ENCODE measurements around the gene ARHGEF7. TPM values are rescaled to one million over a fixed set of nuclear protein-coding genes. Genes with fewer than 3 reads are reported as not detected.

ARHGEF7 gene
- total RNA-seq, 1 experiment from 2014 or later = 21.6 TPM

- no peak for DNase-seq (ENCODE audit: low read depth)
These were observed 208.4 kb downstream of the ARHGEF7 start for GRCh38 chr13:111323549-111323948.

GRCh38 chr13:111323950-111324651 lies 209.0 kb downstream of the ARHGEF7 start:
- no peak for DNase-seq (ENCODE audit: low read depth)

GRCh38 chr13:111324736-111325135 lies 209.6 kb downstream of the ARHGEF7 start:
- no peak for DNase-seq (ENCODE audit: low read depth)

- DNase-seq (ENCODE audit: low read depth) = no peak
These were observed 210.2 kb downstream of the ARHGEF7 start for GRCh38 chr13:111325146-111325890.

GRCh38 chr13:111325941-111326620 lies 211.0 kb downstream of the ARHGEF7 start:
- no peak for DNase-seq (ENCODE audit: low read depth)

GRCh38 chr13:111326621-111326965 lies 211.5 kb downstream of the ARHGEF7 start:
- DNase-seq (ENCODE audit: low read depth) = no peak

- no peak for DNase-seq (ENCODE audit: low read depth)
These were observed 212.0 kb downstream of the ARHGEF7 start for GRCh38 chr13:111326981-111327642.

- DNase-seq (ENCODE audit: low read depth) = no peak
These were observed 212.8 kb downstream of the ARHGEF7 start for GRCh38 chr13:111327730-111328573.

GRCh38 chr13:111328574-111329410 lies 213.7 kb downstream of the ARHGEF7 start:
- no peak for DNase-seq (ENCODE audit: low read depth)

GRCh38 chr13:111329641-111330040 lies 214.5 kb downstream of the ARHGEF7 start:
- no peak for DNase-seq (ENCODE audit: low read depth)

- no peak for DNase-seq (ENCODE audit: low read depth)
These were observed 215.0 kb downstream of the ARHGEF7 start for GRCh38 chr13:111330066-111330610.

GRCh38 chr13:111335298-111335697 lies 220.2 kb downstream of the ARHGEF7 start:
- no peak for DNase-seq (ENCODE audit: low read depth)

GRCh38 chr13:111336666-111337065 lies 221.6 kb downstream of the ARHGEF7 start:
- peak; percentile 17 for DNase-seq (ENCODE audit: low read depth)

- DNase-seq (ENCODE audit: low read depth) = peak; percentile 90
These were observed 222.1 kb downstream of the ARHGEF7 start for GRCh38 chr13:111337206-111337605.

- DNase-seq (ENCODE audit: low read depth) = no peak
These were observed 222.6 kb downstream of the ARHGEF7 start for GRCh38 chr13:111337741-111338140.

- DNase-seq (ENCODE audit: low read depth) = no peak
These were observed 223.7 kb downstream of the ARHGEF7 start for GRCh38 chr13:111338841-111339240.

- DNase-seq (ENCODE audit: low read depth) = peak; percentile 18
These were observed 224.4 kb downstream of the ARHGEF7 start for GRCh38 chr13:111339366-111340143.

GRCh38 chr13:111341886-111342285 lies 226.8 kb downstream of the ARHGEF7 start:
- DNase-seq (ENCODE audit: low read depth) = no peak

- no peak for DNase-seq (ENCODE audit: low read depth)
These were observed 227.6 kb downstream of the ARHGEF7 start for GRCh38 chr13:111342721-111343120.

All from HT1080 (cell line).